ENCODE results near the gene GIMAP2. TPM values are rescaled to one million over a fixed set of nuclear protein-coding genes. Genes with fewer than 3 reads are reported as not detected.

GIMAP2 gene
- total and polyA plus RNA-seq, 7 donors, result 5.1 to 24.9 (median 9.2) TPM

GRCh38 chr7:150648353-150649079 lies 37.0 kb upstream of the GIMAP2 start:
- intact Hi-C loops (cut with DNase I), result no loop called here
- Histone ChIP-seq H3K27me3 (no peaks in the 10 kb centered on the region), H3K27ac (no peak overlapping the region), H3K36me3 (no peaks in the 10 kb centered on the region), H3K4me1 (no peaks in the 10 kb centered on the region), H3K9me3 (no peaks in the 10 kb centered on the region), H3K4me3 (no peak overlapping the region)
- no peak for DNase-seq
- WGBS, 2 donors, result 40 to 67% methylated on average over 3 of the region's 3 CpGs
- TF ChIP-seq CTCF (IDR thresholded peaks at IDR 0.05), result no peak

GRCh38 chr7:150649080-150649385 lies 36.5 kb upstream of the GIMAP2 start:
- 54 to 62% methylated on average over 3 of the region's 3 CpGs for WGBS, 2 donors

GRCh38 chr7:150654692-150655091 lies 30.8 kb upstream of the GIMAP2 start:
- WGBS, 2 donors, result 84 to 95% methylated on average over 2 of the region's 2 CpGs

More at GRCh38 chr7:150649080-150649385, 36.5 kb upstream of the GIMAP2 start:
- Histone ChIP-seq H3K27me3 (no peaks in the 10 kb centered on the region), H3K36me3 (no peaks in the 10 kb centered on the region), H3K9me3 (no peaks in the 10 kb centered on the region), H3K27ac (no peak overlapping the region), H3K4me3 (no peak overlapping the region), H3K4me1 (no peaks in the 10 kb centered on the region)
- intact Hi-C loops (cut with DNase I), result no loop called here
- TF ChIP-seq EP300 (IDR thresholded peaks at IDR 0.05), result no peak
- no peak for TF ChIP-seq CTCF (IDR thresholded peaks at IDR 0.05)
- TF ChIP-seq POLR2A (IDR thresholded peaks at IDR 0.05), result no peak
- no peak for TF ChIP-seq POLR2AphosphoS5 (IDR thresholded peaks at IDR 0.05)
- no peak for DNase-seq

GRCh38 chr7:150656047-150656446 lies 29.5 kb upstream of the GIMAP2 start:
- H3K4me3 ChIP-seq, result no peak overlapping the region
- H3K36me3 ChIP-seq, result no peaks in the 10 kb centered on the region
- DNase-seq, result no peak
- 50 to 86% methylated on average over 5 of the region's 5 CpGs for WGBS, 2 donors
- H3K27me3 ChIP-seq, result no peaks in the 10 kb centered on the region
- H3K27ac ChIP-seq, result no peak overlapping the region
- H3K9me3 ChIP-seq, result peaks cover 0 to 9% (median 0%) of the 10 kb centered on the region in 4 donors
- no peaks in the 10 kb centered on the region for H3K4me1 ChIP-seq
- intact Hi-C loops (cut with DNase I), result no loop called here
- no peak for TF ChIP-seq POLR2A (IDR thresholded peaks at IDR 0.05)
- TF ChIP-seq POLR2AphosphoS5 (IDR thresholded peaks at IDR 0.05), result no peak
- no peak for TF ChIP-seq CTCF (IDR thresholded peaks at IDR 0.05)
- TF ChIP-seq EP300 (IDR thresholded peaks at IDR 0.05), result no peak

More at GRCh38 chr7:150654692-150655091, 30.8 kb upstream of the GIMAP2 start:
- Histone ChIP-seq H3K27ac (no peak overlapping the region), H3K4me1 (no peaks in the 10 kb centered on the region), H3K4me3 (no peak overlapping the region), H3K9me3 (peaks cover 0 to 9% (median 0%) of the 10 kb centered on the region in 4 donors), H3K27me3 (no peaks in the 10 kb centered on the region), H3K36me3 (no peaks in the 10 kb centered on the region)
- TF ChIP-seq POLR2A (IDR thresholded peaks at IDR 0.05) (no peak), CTCF (IDR thresholded peaks at IDR 0.05) (no peak), POLR2AphosphoS5 (IDR thresholded peaks at IDR 0.05) (no peak), EP300 (IDR thresholded peaks at IDR 0.05) (no peak)
- DNase-seq, result no peak
- intact Hi-C loops (cut with DNase I), result no loop called here

- intact Hi-C loops (cut with DNase I), result no loop called here
- Histone ChIP-seq H3K36me3 (no peaks in the 10 kb centered on the region), H3K27ac (no peak overlapping the region), H3K27me3 (no peaks in the 10 kb centered on the region), H3K4me1 (no peaks in the 10 kb centered on the region), H3K9me3 (peaks cover 0 to 9% (median 0%) of the 10 kb centered on the region in 4 donors), H3K4me3 (no peak overlapping the region)
- 81 to 89% methylated on average over 3 of the region's 3 CpGs for WGBS, 2 donors
- no peak for DNase-seq
- TF ChIP-seq EP300 (IDR thresholded peaks at IDR 0.05) (no peak), POLR2AphosphoS5 (IDR thresholded peaks at IDR 0.05) (no peak), POLR2A (IDR thresholded peaks at IDR 0.05) (no peak), CTCF (IDR thresholded peaks at IDR 0.05) (no peak)
Measured at GRCh38 chr7:150657526-150657925, 28.0 kb upstream of the GIMAP2 start.

Data from sigmoid colon (tissue), 7 donors.